ENCODE measurements around the gene JADE2. TPM values are rescaled to one million over a fixed set of nuclear protein-coding genes. Genes with fewer than 3 reads are reported as not detected.

JADE2 gene
- total RNA-seq, 1 experiment from 2014 or later: 39.9 TPM

DNA sequence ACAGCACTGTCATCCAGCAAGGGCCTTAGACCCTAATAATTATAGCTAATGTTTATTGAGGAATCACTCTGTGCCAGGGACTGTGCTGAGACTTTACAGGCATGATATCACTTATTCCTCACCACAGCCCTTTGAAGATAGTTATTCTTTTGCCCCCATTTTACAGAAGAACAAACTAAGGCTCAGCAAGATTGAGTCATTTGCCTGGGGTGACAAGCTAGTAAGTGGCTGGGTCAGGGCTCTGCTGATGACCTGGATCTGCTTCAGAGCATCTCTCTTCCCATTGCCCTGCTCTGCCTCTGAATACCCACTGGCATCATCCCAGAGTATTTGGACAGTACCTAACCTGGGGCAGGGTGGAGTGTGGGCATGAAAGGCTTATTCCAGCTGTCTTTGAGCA lies 11.8 kb downstream of the JADE2 start:
- Histone ChIP-seq H3K9me3 (ENCODE audit: control insufficient read depth in 1 of 2, insufficient read depth in 1 of 2, low read depth in 1 of 2, low read length in 2 of 2) (no peaks in the 10 kb centered on the region), H3K9me2 (ENCODE audit: insufficient read depth) (no peaks in the 10 kb centered on the region), H3K27ac (ENCODE audit: low read depth, low read length) (no peak overlapping the region), H3K27me3 (ENCODE audit: insufficient read depth, low read length) (no peaks in the 10 kb centered on the region), H3K79me2 (ENCODE audit: insufficient read depth, low read length) (peaks cover 21% of the 10 kb centered on the region), H3K36me3 (ENCODE audit: control insufficient read depth in 1 of 2, insufficient read depth in 2 of 2, low read length in 2 of 2) (peaks cover 2 to 9% of the 10 kb centered on the region in 2 experiments; a peak in 3 of 4 replicates), H3K4me1 (ENCODE audit: control insufficient read depth in 1 of 2, insufficient read depth in 2 of 2, low read length in 2 of 2) (peaks cover under 1 to 2% of the 10 kb centered on the region in 2 experiments; a peak in 3 of 4 replicates), H4K20me1 (ENCODE audit: insufficient read depth) (no peaks in the 10 kb centered on the region), H3K4me2 (ENCODE audit: low read length) (no peak overlapping the region), H3K4me3 (replicated peaks in 1 of 2; ENCODE audit: low read depth in 1 of 2, low read length in 2 of 2) (no peak overlapping the region), H2AFZ (ENCODE audit: low read depth, low read length, poor library complexity, severe bottlenecking) (no peak overlapping the region), H3K9ac (ENCODE audit: low read length) (no peak overlapping the region)
- ChIA-PET POLR2A (no interaction called here), RAD21 (ENCODE audit: low non-redundant PET in 1 of 2, low total read pairs in 2 of 2, uncharacterized antibody in 2 of 2, unreplicated experiment in 2 of 2) (no interaction called here), CTCF (no interaction called here)
- BruUV-seq (replicated peaks): no TSS peak
- TF ChIP-seq POLR2AphosphoS5 (IDR thresholded peaks at IDR 0.05; ENCODE audit: low read depth, low read length) (no peak), ZNF274 (IDR thresholded peaks at IDR 0.05; ENCODE audit: low read depth, low read length) (no peak), RAD21 (IDR thresholded peaks at IDR 0.05; ENCODE audit: low read depth) (no peak), SRF (IDR thresholded peaks at IDR 0.05; ENCODE audit: low read depth) (no peak), SIN3A (IDR thresholded peaks at IDR 0.05; ENCODE audit: low read depth) (no peak), EZH2 (IDR thresholded peaks at IDR 0.05) (no peak), FOSL1 (IDR thresholded peaks at IDR 0.05; ENCODE audit: low read depth) (no peak), CEBPB (IDR thresholded peaks at IDR 0.05; ENCODE audit: low read depth) (no peak), YY1 (IDR thresholded peaks at IDR 0.05; ENCODE audit: extremely low read depth, insufficient replicate concordance, low read depth, low read length) (no peak), ZFX (IDR thresholded peaks at IDR 0.05) (no peak), EZH2phosphoT487 (IDR thresholded peaks at IDR 0.05; ENCODE audit: borderline replicate concordance) (no peak), SP1 (IDR thresholded peaks at IDR 0.05; ENCODE audit: low read depth) (no peak)
- TF ChIP-seq, protein P1, sequence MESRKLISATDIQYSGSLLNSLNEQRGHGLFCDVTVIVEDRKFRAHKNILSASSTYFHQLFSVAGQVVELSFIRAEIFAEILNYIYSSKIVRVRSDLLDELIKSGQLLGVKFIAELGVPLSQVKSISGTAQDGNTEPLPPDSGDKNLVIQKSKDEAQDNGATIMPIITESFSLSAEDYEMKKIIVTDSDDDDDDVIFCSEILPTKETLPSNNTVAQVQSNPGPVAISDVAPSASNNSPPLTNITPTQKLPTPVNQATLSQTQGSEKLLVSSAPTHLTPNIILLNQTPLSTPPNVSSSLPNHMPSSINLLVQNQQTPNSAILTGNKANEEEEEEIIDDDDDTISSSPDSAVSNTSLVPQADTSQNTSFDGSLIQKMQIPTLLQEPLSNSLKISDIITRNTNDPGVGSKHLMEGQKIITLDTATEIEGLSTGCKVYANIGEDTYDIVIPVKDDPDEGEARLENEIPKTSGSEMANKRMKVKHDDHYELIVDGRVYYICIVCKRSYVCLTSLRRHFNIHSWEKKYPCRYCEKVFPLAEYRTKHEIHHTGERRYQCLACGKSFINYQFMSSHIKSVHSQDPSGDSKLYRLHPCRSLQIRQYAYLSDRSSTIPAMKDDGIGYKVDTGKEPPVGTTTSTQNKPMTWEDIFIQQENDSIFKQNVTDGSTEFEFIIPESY (IDR thresholded peaks at IDR 0.05; ENCODE audit: extremely low read depth, insufficient replicate concordance, low read length): no peak
- TF ChIP-seq, protein P2, sequence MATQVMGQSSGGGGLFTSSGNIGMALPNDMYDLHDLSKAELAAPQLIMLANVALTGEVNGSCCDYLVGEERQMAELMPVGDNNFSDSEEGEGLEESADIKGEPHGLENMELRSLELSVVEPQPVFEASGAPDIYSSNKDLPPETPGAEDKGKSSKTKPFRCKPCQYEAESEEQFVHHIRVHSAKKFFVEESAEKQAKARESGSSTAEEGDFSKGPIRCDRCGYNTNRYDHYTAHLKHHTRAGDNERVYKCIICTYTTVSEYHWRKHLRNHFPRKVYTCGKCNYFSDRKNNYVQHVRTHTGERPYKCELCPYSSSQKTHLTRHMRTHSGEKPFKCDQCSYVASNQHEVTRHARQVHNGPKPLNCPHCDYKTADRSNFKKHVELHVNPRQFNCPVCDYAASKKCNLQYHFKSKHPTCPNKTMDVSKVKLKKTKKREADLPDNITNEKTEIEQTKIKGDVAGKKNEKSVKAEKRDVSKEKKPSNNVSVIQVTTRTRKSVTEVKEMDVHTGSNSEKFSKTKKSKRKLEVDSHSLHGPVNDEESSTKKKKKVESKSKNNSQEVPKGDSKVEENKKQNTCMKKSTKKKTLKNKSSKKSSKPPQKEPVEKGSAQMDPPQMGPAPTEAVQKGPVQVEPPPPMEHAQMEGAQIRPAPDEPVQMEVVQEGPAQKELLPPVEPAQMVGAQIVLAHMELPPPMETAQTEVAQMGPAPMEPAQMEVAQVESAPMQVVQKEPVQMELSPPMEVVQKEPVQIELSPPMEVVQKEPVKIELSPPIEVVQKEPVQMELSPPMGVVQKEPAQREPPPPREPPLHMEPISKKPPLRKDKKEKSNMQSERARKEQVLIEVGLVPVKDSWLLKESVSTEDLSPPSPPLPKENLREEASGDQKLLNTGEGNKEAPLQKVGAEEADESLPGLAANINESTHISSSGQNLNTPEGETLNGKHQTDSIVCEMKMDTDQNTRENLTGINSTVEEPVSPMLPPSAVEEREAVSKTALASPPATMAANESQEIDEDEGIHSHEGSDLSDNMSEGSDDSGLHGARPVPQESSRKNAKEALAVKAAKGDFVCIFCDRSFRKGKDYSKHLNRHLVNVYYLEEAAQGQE (IDR thresholded peaks at IDR 0.05; ENCODE audit: low read depth): no peak
- TF ChIP-seq, protein P3, sequence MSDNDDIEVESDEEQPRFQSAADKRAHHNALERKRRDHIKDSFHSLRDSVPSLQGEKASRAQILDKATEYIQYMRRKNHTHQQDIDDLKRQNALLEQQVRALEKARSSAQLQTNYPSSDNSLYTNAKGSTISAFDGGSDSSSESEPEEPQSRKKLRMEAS (IDR thresholded peaks at IDR 0.05): no peak
- DNase-seq (ENCODE audit: low read depth, low spot score) (no peak), ATAC-seq (no peak)
- intact Hi-C loops (cut with micrococcal nuclease): no loop called here
